Measurements from ENCODE around the gene TDO2.

GRCh38 chr4:155941820-155942219 lies 38.3 kb downstream of the TDO2 start:
- TF ChIP-seq POLR2AphosphoS5 (IDR thresholded peaks at IDR 0.05; ENCODE audit: low read depth, low read length), result no peak
- no peak for TF ChIP-seq TAF1 (IDR thresholded peaks at IDR 0.05; ENCODE audit: borderline replicate concordance, low read depth, low read length)

All from GM12892 (cell line).